ENCODE data around the gene TMEM196. TPM values are rescaled to one million over a fixed set of nuclear protein-coding genes. Genes with fewer than 3 reads are reported as not detected.

The TMEM196 gene
- total RNA-seq, 1 donor from 2014 or later, result not detected

- H3K36me3 Mint-ChIP-seq (ENCODE audit: low read depth, unreplicated experiment), result no peaks in the 10 kb centered on the region
- DNase-seq (ENCODE audit: low spot score), result no peak
- no peaks in the 10 kb centered on the region for H3K9me3 Mint-ChIP-seq (ENCODE audit: unreplicated experiment)
- no peak for TF ChIP-seq CTCF (IDR thresholded peaks at IDR 0.05; ENCODE audit: unreplicated experiment)
- H3K4me1 Mint-ChIP-seq (ENCODE audit: unreplicated experiment), result no peaks in the 10 kb centered on the region
- no peak overlapping the region for H3K4me3 Mint-ChIP-seq (ENCODE audit: unreplicated experiment)
- H3K27ac Mint-ChIP-seq (ENCODE audit: unreplicated experiment), result no peak overlapping the region
- no peaks in the 10 kb centered on the region for H3K27me3 Mint-ChIP-seq (ENCODE audit: unreplicated experiment)
Measured at GRCh38 chr7:19798986-19799385, 25.6 kb upstream of the TMEM196 start.

DNA sequence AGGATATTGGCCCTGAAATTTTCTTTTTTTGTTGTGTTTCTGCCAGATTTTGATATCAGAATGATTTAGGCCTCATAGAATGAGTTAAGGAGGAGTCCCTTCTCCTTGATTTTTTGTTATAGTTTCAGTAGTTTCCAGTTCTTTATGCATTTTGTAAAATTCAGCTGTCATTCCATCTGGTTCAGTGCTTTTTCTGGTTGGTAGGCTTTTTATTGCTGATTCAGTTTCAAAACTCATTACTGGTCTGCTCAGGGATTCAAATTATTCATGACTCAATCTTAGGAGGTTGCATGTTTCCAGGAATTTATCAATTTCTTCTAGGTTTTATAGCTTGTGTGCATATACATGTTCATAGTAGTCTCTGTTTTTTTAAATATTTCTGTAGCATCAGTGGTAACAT, 10.1 kb upstream of the TMEM196 start:
- Mint-ChIP-seq H3K4me1 (ENCODE audit: unreplicated experiment) (no peaks in the 10 kb centered on the region), H3K27ac (ENCODE audit: unreplicated experiment) (no peak overlapping the region), H3K27me3 (ENCODE audit: unreplicated experiment) (no peaks in the 10 kb centered on the region), H3K36me3 (ENCODE audit: low read depth, unreplicated experiment) (no peaks in the 10 kb centered on the region), H3K4me3 (ENCODE audit: unreplicated experiment) (no peak overlapping the region), H3K9me3 (ENCODE audit: unreplicated experiment) (no peaks in the 10 kb centered on the region)
- DNase-seq (ENCODE audit: low spot score), result no peak
- TF ChIP-seq CTCF (IDR thresholded peaks at IDR 0.05; ENCODE audit: unreplicated experiment), result no peak

DNA sequence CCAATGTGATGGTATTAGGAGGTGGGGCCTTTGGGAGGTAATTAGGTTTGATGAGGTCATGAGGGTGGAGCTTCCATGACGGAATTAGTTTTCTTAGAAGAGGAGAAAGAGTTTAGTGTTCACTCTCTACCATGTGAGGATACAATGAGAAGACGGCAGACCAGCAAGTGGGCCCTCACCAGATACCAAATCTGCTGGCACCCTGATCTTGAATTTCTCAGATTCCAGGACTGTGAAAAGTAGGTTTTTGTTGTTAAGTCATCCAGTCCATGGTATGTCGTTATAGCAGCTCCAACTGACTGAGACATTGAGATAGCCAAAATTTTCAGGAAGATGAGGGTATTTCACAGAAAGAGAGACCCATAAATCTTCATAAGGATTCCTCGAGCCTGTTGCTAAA, 3.6 kb upstream of the TMEM196 start:
- H3K9me3 Mint-ChIP-seq (ENCODE audit: unreplicated experiment), result no peaks in the 10 kb centered on the region
- H3K4me1 Mint-ChIP-seq (ENCODE audit: unreplicated experiment), result peaks cover 13% of the 10 kb centered on the region
- H3K4me3 Mint-ChIP-seq (ENCODE audit: unreplicated experiment), result no peak overlapping the region
- H3K27ac Mint-ChIP-seq (ENCODE audit: unreplicated experiment), result no peak overlapping the region
- H3K36me3 Mint-ChIP-seq (ENCODE audit: low read depth, unreplicated experiment), result no peaks in the 10 kb centered on the region
- peaks cover 2% of the 10 kb centered on the region for H3K27me3 Mint-ChIP-seq (ENCODE audit: unreplicated experiment)
- DNase-seq (ENCODE audit: low spot score), result no peak
- TF ChIP-seq CTCF (IDR thresholded peaks at IDR 0.05; ENCODE audit: unreplicated experiment), result no peak

- no peaks in the 10 kb centered on the region for H3K36me3 Mint-ChIP-seq (ENCODE audit: low read depth, unreplicated experiment)
- peaks cover 13% of the 10 kb centered on the region for H3K4me1 Mint-ChIP-seq (ENCODE audit: unreplicated experiment)
- no peak for TF ChIP-seq CTCF (IDR thresholded peaks at IDR 0.05; ENCODE audit: unreplicated experiment)
- no peak for DNase-seq (ENCODE audit: low spot score)
- H3K27me3 Mint-ChIP-seq (ENCODE audit: unreplicated experiment), result peaks cover 2% of the 10 kb centered on the region
- no peaks in the 10 kb centered on the region for H3K9me3 Mint-ChIP-seq (ENCODE audit: unreplicated experiment)
- H3K4me3 Mint-ChIP-seq (ENCODE audit: unreplicated experiment), result no peak overlapping the region
- H3K27ac Mint-ChIP-seq (ENCODE audit: unreplicated experiment), result no peak overlapping the region
Measured at GRCh38 chr7:19775578-19775977, 2.2 kb upstream of the TMEM196 start.

- H3K36me3 Mint-ChIP-seq (ENCODE audit: low read depth, unreplicated experiment), result no peaks in the 10 kb centered on the region
- no peak for DNase-seq (ENCODE audit: low spot score)
- no peaks in the 10 kb centered on the region for H3K9me3 Mint-ChIP-seq (ENCODE audit: unreplicated experiment)
- no peak for TF ChIP-seq CTCF (IDR thresholded peaks at IDR 0.05; ENCODE audit: unreplicated experiment)
- no peak overlapping the region for H3K27ac Mint-ChIP-seq (ENCODE audit: unreplicated experiment)
- peaks cover 13% of the 10 kb centered on the region for H3K4me1 Mint-ChIP-seq (ENCODE audit: unreplicated experiment)
- H3K27me3 Mint-ChIP-seq (ENCODE audit: unreplicated experiment), result peaks cover 2% of the 10 kb centered on the region
- peak overlapping the region; percentile 77 for H3K4me3 Mint-ChIP-seq (ENCODE audit: unreplicated experiment)
Measured at GRCh38 chr7:19772306-19772705, 1.1 kb downstream of the TMEM196 start.
